ENCODE results near the gene TMEM184A. TPM values are rescaled to one million over a fixed set of nuclear protein-coding genes. Genes with fewer than 3 reads are reported as not detected.
A peak's percentile ranks its signal among the peaks of the same experiment; 100 is the strongest.

Gene TMEM184A
- total RNA-seq, 1 experiment from 2014 or later = 21.4 TPM

DNA sequence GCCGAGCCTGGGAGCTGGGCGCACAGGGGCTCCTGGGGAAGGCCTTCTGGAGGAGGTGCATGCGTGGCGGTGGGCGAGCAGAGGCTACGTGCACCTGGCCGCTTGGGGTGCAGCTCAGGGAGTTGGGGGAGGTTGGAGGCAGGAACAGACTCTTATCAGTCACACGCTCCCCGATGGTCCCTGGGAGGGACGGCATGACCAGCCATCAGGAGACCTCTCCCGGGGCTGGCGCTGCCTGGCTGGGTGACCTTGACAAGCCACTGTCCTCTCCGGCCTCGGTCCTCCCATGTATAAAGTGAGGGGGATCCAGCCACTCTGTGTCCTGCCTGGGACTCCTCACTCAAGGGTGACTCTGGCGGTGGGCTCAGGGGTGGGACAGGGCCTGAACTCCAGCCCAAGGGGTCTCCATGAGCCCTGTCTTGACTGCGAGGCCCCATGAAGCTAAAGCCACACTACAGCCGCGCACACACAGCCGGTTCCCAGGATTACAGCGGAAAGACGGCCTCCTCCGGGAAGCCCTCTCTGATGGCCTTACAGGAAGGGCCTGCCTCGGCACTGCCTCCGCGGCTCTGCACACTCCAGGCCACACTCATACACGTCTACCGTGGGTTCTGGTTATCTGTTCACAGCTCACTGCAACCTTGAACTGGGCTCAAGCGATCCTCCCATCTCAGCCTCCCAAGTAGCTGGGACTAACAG lies 2.3 kb downstream of the TMEM184A start:
- no peak for DNase-seq
- BruUV-seq (replicated peaks) = TSS peak; percentile 15
- Histone ChIP-seq H3K79me2 (ENCODE audit: low read depth) (peaks cover 16% of the 10 kb centered on the region), H2AFZ (no peak overlapping the region), H3K36me3 (ENCODE audit: low read depth) (no peaks in the 10 kb centered on the region; the same call in 1 of the 2 replicates), H3F3A (ENCODE audit: insufficient read depth, low read depth) (peaks cover 22% of the 10 kb centered on the region), H3K4me2 (no peak overlapping the region), H3K27me3 (ENCODE audit: insufficient read depth, low read depth) (no peaks in the 10 kb centered on the region), H3K9me2 (ENCODE audit: insufficient read depth) (no peaks in the 10 kb centered on the region), H3K9me3 (ENCODE audit: insufficient read depth, low read depth) (no peaks in the 10 kb centered on the region), H3K4me1 (replicated peaks; ENCODE audit: insufficient read depth) (peaks cover 39% of the 10 kb centered on the region), H4K20me1 (ENCODE audit: insufficient read depth) (peaks cover 16% of the 10 kb centered on the region), H3K4me3 (no peak overlapping the region), H3K27ac (no peak overlapping the region)
- POLR2A ChIA-PET (ENCODE audit: unreplicated experiment) = no interaction called here
- CTCF ChIA-PET = no interaction called here
- TF ChIP-seq EZH2 (IDR thresholded peaks at IDR 0.05; ENCODE audit: low read depth) = no peak
- TF ChIP-seq, protein P1, sequence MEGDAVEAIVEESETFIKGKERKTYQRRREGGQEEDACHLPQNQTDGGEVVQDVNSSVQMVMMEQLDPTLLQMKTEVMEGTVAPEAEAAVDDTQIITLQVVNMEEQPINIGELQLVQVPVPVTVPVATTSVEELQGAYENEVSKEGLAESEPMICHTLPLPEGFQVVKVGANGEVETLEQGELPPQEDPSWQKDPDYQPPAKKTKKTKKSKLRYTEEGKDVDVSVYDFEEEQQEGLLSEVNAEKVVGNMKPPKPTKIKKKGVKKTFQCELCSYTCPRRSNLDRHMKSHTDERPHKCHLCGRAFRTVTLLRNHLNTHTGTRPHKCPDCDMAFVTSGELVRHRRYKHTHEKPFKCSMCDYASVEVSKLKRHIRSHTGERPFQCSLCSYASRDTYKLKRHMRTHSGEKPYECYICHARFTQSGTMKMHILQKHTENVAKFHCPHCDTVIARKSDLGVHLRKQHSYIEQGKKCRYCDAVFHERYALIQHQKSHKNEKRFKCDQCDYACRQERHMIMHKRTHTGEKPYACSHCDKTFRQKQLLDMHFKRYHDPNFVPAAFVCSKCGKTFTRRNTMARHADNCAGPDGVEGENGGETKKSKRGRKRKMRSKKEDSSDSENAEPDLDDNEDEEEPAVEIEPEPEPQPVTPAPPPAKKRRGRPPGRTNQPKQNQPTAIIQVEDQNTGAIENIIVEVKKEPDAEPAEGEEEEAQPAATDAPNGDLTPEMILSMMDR (conservative IDR thresholded peaks at IDR 0.05) = no peak
- intact Hi-C loops (cut with micrococcal nuclease; ENCODE audit: unreplicated experiment) = no loop called here

DNA sequence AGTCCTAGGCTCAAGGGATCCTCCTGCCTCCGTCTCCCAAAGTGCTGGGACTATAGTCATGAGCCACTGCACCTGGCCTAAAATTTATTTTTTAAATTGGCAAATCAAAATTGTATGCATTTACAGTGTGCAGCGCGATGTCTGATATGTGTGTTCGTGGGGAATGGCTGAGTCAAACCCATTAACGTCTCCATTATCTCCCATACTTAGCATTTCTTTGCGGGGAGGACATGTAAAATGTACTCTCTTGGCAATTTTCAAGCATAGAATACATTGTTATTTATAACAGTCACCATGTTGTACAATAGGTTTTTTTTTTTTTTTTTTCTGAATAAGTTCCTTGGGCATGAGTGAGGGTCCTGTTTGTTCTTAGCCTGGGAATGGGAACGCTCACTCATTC lies 3.8 kb downstream of the TMEM184A start:
- H3K79me2 ChIP-seq (ENCODE audit: low read depth) = peaks cover 16% of the 10 kb centered on the region
- no peaks in the 10 kb centered on the region; the same call in 1 of the 2 replicates for H3K36me3 ChIP-seq (ENCODE audit: low read depth)
- POLR2A ChIA-PET (ENCODE audit: unreplicated experiment) = interaction anchor here (0.7 kb wide), 1 partner anchor 47 kb away, joined by 3 read pairs; no protein-coding TSS in a partner anchor
- H2AFZ ChIP-seq = no peak overlapping the region
- no peak overlapping the region for H3K4me3 ChIP-seq
- H3K9me3 ChIP-seq (ENCODE audit: insufficient read depth, low read depth) = no peaks in the 10 kb centered on the region
- peaks cover 24% of the 10 kb centered on the region for H3K4me1 ChIP-seq (replicated peaks; ENCODE audit: insufficient read depth)
- H3K4me2 ChIP-seq = no peak overlapping the region
- no peak for DNase-seq
- CTCF ChIA-PET = no interaction called here
- intact Hi-C loops (cut with micrococcal nuclease; ENCODE audit: unreplicated experiment) = no loop called here
- BruUV-seq (replicated peaks) = no TSS peak
- no peaks in the 10 kb centered on the region for H3K9me2 ChIP-seq (ENCODE audit: insufficient read depth)
- H3F3A ChIP-seq (ENCODE audit: insufficient read depth, low read depth) = peaks cover 16% of the 10 kb centered on the region; the same call in 1 of the 2 replicates
- no peak overlapping the region for H3K27ac ChIP-seq
- peaks cover 21% of the 10 kb centered on the region for H4K20me1 ChIP-seq (ENCODE audit: insufficient read depth)
- no peaks in the 10 kb centered on the region for H3K27me3 ChIP-seq (ENCODE audit: insufficient read depth, low read depth)
- no peak for TF ChIP-seq EZH2 (IDR thresholded peaks at IDR 0.05; ENCODE audit: low read depth)
- TF ChIP-seq, protein P1 (conservative IDR thresholded peaks at IDR 0.05) = no peak

DNA sequence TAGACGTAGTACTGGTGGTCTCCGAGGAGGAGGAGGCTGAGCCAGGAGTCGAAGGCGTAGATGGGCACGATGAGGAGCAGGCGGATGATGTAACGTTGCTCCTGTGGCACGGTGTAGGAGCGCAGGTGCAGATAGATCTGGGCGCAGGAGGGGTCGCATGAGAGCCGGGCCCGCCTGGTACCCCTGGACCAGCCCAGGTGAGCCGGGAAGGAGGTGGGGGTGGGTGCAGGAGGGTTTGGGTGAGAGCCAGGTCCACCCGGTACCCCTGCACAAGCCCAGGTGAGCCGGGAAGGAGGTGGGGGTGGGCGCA lies 5.2 kb downstream of the TMEM184A start:
- H3F3A ChIP-seq (ENCODE audit: insufficient read depth, low read depth) = peaks cover 12% of the 10 kb centered on the region; the same call in 1 of the 2 replicates
- H3K27me3 ChIP-seq (ENCODE audit: insufficient read depth, low read depth) = no peaks in the 10 kb centered on the region
- intact Hi-C loops (cut with micrococcal nuclease; ENCODE audit: unreplicated experiment) = no loop called here
- ChIA-PET POLR2A (ENCODE audit: unreplicated experiment) (interaction anchor here (0.8 kb wide), 1 partner anchor 16 kb away, joined by 4 read pairs; no protein-coding TSS in a partner anchor), CTCF (no interaction called here)
- no peaks in the 10 kb centered on the region for H3K9me2 ChIP-seq (ENCODE audit: insufficient read depth)
- H3K36me3 ChIP-seq (ENCODE audit: low read depth) = no peaks in the 10 kb centered on the region; the same call in 1 of the 2 replicates
- no peak overlapping the region for H3K4me2 ChIP-seq
- DNase-seq = no peak
- peaks cover 21% of the 10 kb centered on the region for H4K20me1 ChIP-seq (ENCODE audit: insufficient read depth)
- H3K4me1 ChIP-seq (replicated peaks; ENCODE audit: insufficient read depth) = peaks cover 14% of the 10 kb centered on the region
- TF ChIP-seq EZH2 (IDR thresholded peaks at IDR 0.05; ENCODE audit: low read depth) = no peak
- TF ChIP-seq, protein P1 (conservative IDR thresholded peaks at IDR 0.05) = no peak
- no peak overlapping the region for H3K4me3 ChIP-seq
- peaks cover 16% of the 10 kb centered on the region for H3K79me2 ChIP-seq (ENCODE audit: low read depth)
- BruUV-seq (replicated peaks) = no TSS peak
- H3K27ac ChIP-seq = no peak overlapping the region
- no peaks in the 10 kb centered on the region for H3K9me3 ChIP-seq (ENCODE audit: insufficient read depth, low read depth)
- H2AFZ ChIP-seq = no peak overlapping the region

Measured in PC-9 (cell line).